Hippocampal formation (tissue), 2 donors: ENCODE data around the gene IRF2BPL.
A peak's percentile ranks its signal among the peaks of the same experiment; 100 is the strongest.

ENCODE experiments used
- DNase-seq, 2 donors: peaks; one replicate each; lab custom pipeline; 2025; lab: John Stamatoyannopoulos, UW

Gene IRF2BPL

DNA sequence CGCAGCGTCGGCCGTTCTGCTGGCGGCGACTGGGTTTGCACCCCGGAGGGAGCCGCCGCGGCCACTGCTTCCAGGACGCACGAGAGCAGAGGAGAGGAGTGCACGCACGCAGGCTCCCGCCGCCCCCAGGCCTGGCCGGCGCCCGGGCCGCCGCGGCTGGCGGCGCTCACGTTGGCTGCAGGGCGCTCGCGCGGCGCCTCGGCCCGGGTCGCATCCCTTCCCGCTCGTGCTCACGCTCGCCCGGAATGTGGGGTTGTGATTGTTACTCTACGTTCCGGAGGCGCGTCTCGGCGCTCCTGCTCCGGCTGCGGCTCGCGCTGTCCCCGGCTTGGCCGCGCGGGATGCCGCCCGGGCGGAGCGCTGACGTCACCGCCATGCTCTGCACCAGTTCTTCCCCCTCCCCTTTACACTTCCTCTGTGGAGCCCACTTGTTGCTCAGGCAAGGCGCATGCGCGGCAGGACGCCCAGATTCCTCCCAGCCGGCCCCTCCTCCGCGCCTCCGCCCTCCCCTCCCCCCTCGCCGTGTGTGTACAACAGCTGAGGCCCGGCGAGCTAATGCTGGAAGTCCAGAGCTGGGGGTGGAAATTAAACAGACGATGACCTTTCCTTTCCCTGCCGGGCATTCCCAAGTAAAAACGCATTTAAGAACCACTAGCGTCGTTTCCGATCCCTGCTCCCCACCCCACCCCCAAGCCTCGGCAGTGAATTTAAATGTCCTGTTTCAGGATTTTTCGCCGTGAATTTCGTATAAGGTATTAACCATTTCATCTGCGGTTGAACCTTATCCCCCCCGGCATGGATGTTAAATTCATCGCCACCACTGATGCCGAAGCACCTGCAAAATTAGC lies at the start of gene IRF2BPL:
IRF2BPL (minus strand) TSS at position 325 of the 848 bp plus-strand sequence. CDS start 916 bp downstream, outside the sequence.
- peak; percentile 97 to 98 for DNase-seq

DNA sequence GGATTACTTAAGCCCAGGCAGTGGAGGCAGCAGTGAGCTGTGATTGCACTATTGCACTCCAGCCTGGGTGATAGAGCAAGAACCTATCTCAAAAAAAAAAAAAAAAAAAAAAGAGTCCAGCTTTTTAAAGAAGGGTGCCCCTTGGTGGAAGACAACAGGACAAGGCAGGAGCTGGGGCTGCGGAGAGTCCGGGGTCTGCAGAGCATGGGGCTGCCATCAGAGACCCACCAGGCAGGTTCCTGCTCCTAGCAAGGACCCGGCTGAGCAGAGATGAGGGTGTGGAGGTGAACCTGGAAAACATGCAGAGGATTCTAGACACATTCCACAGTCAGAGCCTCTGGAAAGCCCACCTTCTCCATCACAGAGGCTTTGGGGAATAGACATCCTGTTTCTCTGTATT lies 48.5 kb upstream of the IRF2BPL start:
- no peak for DNase-seq

DNA sequence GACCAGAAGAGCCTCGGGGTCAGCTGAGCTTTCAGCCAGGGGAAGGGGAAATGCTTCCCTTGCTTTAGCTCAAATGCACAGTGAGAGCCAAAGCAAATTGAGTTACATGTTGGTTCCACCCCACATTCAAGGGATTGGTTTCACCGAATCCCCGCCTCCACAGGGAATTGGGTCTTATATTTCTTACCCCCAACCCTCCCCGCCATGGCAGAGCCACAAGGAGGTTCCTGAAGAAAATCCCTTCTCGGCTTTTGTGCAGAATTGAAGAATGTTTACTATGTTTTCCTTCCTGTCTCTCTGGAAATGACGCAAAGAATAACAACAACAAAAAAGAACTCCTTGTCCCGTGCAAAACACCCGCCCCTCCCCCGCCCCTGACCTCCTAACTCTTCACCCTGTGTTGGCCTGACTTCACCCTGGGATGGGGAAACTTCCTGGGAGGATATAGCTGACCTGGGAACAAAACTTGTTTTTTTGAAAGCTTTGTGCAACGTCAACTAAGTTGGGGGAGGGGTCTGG lies 47.7 kb upstream of the IRF2BPL start:
- DNase-seq, result no peak

DNA sequence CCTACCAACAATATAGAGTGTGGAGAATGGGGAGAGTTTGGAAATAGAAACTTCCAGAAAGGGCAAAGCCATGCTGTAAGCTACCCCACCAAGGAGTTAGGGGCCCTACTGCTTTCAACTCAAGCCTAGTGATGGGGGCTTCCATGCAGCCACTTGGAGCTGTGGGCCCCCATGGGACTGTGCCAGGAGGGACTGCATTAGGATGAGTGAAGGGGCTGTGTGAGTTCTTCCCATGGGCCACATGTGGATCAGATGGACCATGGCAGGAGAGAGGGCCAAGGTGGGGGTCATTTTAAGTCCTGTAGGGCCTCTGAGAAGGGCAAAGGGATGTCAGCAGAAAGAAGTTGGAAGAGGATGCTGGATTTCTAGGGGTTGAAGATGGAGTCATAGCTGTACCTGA lies 46.5 kb upstream of the IRF2BPL start:
- DNase-seq, result no peak

DNA sequence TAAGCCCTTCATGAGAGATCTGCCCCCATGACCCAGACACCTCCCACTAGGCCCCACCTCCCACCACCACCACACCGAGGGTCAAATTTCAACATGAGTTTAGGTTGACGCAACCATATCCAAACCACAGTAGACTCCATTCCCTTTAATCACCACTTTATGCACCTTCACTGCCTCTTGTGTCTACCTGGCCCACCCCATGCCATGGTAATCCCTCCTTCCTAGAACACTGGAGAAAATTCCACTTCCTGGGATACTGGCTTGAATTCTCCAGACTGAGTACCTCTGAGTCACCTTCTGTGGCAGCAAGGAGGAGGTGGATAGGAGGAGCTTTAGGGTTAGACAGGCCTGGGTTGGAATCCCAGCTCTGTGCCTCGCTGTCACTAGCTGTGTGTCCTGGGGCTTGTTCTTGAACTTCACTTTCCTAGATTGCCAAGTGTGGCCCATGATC lies 43.5 kb upstream of the IRF2BPL start:
- no peak for DNase-seq

DNA sequence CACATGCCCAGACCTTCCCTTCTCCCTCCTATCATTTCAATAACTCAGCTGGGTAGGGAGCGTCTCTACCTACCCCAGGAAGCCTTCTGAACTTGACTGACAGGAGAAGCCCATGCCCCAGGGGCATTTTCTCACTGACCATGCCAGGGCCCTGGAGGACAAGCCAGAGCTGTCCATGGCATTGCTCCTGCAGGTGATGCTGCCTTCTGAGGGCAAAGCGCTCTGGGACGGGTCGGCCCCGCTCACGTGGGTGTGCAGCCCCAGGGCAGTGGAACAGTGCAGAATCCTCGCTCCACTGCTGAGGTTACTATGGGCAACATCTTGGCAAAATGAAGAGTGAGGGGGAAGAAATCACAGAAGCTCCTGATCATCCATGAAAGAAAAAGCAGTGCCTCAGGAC lies 41.0 kb upstream of the IRF2BPL start:
- no peak for DNase-seq

DNA sequence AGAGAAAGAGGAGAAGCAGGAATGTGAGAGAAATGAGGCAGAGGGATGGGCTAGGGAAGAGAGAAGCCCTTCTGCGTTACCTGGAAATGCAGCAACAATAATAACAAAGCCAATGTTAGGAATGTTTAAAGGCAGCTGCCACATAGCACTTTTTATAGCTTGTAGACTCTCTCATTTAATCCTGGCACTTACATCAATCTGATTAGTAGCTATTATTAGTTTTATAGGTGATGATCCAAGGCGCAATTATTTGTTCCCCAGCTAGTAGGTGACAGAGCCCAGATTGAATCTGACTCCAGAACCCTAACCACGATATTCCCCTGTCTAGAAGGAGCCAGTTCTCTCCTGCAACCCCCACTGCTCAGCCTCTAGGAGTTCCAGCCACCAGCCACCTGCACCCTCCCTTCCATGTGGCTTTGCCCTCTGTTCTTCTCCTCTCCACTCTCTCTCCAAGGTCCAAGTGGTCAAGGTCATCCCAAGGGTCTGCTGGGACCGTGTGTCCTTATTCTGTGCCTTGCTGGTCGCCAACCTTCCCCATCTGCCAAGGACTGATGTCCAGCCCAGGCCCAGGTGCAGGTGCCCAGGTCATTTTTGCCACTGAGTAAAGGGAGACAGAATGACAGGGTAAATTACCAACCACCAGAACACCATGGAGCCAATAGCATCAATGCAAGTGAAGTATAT lies 40.2 kb upstream of the IRF2BPL start:
- DNase-seq, result no peak

DNA sequence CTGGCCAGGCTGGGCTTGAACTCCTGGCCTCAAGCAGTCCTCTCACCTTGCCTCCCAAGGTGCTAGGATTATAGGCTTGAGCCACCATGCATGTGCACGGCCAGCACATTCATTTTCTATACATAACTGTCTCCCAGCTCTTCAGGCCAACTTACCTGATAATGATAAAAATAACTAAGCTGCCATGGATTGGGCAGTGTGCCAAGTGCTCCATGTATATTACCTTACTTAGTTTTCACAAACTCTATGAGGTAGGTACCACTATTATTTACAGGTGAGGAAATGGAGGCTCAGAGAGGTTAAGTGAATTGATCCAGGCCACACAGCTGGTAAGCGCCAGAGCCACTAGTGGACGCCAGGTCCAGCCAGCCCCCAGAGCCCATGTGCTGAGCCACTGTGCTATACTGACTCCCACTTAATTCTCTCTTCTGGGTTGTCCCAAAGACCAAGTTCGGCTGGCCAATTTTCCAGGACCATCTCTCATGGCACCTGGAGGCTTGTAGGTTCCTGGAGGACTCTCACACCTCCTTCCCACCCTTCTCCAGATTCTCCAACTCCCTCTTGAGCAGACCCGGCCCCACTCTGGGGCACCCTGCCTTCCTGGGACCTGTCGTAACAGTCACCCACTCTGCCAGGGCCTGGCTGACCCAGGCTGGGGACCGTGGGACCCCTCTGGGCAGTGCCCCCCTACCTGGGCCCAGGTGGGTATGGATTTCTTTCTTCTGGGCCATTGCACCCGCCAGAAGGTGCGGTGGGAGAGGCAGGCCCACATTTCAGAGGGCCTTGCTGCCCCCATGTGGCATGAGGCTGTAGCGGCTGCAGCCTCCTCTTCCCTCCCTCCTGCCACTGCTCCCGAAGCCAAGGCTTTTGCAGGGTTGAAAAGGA lies 39.4 kb upstream of the IRF2BPL start:
- DNase-seq, result peak; percentile 64 to 67

DNA sequence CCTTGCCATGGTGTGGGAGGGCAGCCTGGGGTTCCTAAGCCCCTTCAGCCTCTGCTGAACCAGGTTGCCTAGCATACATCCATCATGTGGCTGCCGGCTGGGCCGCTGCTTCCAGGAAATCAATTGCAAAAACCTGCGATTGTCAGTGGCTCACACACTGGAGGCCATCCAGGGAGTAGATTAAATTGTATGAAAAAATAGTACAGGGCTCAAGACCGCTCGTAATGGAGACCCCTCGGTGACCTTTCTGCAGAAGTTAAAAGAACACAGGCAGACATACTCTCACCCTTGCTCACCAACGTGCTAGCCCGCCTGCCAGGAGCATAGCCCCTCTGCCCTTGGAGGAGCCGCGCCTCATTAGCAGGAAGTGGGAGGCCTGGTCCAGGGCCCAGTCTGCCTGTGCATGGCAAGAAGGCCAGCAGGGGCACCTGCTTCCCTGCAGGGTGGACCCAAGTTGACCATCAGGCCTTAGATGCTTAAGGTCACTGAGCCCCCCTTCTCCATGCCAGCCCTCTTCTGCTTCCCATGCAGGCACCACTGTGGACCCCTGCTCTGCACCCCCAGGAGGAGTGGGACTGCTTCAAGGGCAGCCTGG lies 38.2 kb upstream of the IRF2BPL start:
- no peak for DNase-seq

DNA sequence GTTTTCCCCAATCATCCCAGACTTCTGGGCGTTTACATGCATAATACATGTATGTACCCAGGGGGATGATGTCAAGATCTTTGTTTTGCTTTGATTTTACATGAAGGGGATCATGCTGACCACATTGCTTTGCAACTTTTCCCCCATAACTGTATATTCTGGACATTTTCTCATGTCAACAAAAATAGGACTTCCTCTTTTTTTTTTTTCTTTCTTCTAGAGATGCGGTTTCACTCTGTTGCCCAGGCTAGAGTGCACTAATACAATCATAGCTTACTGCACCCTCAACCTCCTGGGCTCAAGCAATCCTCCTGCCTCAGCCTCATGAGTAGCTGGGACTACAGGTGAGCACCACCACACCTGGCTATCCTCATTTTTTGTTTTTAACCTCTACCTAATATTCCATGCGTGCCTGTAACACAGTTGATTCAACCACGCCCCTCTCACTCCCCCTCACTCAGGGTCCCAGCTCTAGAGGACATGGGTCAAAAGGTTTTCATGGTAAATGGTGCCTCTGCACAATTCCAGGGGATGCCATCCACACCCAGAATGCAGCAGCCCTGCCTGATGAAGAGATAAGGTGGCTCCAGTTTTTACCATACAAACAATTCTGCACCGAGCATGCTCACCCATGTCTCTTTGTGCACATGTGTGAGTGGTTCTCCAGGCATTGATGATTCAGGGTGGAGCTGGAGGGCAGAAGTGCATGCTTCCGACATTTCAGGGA lies 37.5 kb upstream of the IRF2BPL start:
- DNase-seq, result no peak

DNA sequence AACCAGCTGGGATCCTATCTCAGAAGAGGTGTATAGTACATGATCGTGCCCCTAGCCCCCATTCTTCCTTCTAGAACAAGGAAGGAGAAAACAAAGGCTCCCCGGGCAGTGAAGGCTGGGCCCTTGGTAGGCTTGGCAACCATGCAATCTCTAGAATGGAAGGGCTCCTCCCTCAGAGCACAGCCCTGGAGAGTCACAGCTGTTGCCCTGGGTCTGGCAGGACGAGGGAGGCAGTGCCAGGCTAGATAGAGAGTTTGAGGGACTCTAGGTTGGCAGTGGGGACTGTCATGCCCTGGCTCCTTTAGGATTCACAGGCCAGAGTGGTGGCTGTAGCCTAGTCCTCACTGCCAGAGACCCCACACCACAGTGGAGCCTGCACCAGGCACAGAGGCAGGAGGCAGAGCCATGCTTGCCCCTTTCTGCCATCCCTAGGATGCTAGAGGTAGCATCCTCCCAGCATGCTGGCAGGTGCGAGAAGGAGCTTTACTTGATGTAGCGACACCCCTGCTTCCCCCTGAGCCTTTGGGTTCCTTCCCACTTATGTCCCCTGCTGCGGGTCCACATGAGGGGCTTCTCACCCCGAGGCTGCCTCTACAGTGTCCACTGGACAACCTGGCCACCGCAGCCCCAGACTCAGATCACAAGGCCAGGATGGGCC lies 36.1 kb upstream of the IRF2BPL start:
- no peak for DNase-seq

DNA sequence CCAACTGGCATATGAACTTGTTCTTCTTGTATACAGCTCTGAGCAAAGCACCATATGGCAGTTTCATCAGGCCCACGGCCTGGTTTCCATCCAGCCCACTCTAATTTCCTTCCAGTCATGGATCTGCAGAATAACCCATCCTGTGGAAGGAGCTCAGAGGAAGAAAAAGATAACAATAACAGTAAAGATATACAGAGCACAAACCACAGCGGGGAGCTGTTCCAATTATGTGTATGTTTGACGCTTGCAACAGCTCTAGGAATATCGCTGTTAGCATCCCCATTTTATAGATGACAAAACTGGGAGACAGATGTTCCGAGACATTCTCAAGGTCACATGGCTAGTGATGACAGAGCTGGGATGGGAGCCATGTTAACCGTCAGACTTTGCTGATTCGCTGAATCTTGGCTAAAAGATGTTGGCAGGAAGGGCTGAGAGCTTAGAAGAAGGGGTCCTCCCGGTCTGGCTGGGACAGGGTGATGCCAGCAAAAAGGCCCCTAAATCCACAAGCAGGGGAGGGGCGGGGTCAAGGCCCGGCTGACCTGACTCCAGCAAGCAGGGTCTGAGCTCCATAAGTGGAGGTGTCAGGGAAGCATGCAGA lies 35.2 kb upstream of the IRF2BPL start:
- no peak for DNase-seq

DNA sequence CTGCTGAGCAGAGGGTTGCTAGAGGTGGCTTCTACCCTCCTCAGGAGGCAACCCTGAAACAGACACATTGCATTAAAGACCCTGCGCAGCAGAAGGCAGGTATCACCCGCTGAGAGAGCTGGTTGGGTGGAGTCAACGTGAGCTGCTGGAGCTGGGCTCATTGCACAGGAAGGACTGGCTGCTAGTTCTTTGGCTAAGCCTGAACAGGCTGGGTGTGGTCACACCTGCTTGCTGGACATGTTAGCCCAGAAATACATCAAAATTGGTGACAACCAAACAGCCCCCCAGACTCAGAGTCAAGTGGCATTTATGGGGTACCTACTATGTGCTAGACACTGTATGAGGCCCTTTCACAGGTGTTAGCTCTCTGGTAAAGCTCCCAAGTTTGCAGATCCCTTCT lies 33.8 kb upstream of the IRF2BPL start:
- no peak for DNase-seq

DNA sequence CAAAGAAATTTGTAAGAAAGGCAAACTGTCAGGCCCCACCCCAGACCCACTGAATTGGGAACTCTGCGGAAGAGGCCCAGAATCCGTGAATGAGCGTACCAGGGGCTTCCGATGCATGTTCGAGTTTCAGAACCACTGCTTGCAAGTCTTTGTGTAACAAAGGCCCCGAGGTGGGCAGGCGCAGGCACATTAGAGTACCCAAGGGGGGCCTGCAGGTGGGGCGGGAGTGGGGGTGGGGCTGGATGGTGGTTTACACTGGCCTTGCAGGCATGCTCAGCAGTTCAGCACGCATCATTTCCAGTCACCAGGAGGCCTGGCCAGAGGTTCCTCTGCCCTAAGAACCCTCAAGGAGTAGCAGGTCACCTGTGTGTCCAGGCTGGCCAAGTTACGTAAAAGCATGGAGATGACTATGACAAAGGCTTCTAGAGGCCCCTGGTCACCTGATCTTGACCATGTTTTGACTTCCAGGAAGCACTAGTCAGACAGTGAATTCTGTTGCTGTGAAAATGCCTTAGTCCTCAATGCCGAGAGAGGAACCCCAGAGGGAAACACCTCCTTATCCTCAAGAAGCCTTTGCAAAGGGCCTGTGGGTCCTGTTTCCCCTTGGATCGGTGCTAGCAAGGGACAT lies 33.2 kb upstream of the IRF2BPL start:
- no peak for DNase-seq

DNA sequence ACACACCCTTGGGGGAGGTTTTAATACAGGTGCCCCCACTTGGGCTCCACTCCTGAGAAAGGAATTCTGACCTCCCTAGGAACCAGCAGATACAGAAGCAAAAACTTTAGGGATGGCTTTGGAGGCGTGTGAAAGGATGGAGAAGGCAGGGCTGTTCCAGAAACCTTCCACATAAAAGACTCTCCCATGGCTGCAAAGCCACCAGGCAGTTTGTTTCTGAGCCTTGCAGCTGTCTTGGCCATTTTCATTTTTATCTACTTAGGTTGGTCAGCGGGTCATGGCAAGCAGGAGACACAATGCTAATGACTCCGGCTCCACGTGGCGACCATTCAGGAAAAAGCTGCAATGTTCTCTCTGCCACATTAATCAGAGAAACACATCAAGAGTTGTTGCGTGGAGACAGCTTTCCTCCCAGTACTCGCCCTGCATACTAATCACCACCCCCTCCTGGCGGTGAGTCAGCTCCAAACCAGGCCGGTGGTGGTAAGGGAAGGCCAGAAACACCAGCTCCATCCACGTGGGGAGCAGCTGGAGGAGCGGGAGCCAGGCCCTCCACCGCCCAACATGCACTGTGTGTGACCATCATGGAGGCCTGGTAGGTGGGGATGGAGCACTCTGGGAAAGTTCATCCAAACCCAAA lies 30.9 kb upstream of the IRF2BPL start:
- peak; percentile 66 to 71 for DNase-seq

DNA sequence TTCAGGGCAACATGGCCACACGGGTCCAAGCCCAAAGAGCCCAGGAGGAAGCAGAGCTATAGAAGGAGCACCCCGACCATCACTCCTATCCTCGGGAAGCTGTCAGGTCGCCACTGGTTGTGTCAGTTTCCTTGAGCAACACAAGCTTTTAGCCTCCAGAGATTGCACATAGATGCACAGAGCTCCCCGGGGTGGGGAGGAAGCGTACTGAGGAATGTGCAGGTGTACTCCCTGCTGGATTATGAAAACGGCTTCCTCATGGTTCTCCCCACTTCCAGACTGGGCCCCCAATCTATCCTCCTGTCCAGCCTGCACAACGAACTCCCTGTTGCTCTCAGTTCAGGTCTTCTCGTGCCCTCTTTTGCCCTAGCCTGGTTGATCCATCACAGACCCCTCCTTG lies 30.3 kb upstream of the IRF2BPL start:
- no peak for DNase-seq

DNA sequence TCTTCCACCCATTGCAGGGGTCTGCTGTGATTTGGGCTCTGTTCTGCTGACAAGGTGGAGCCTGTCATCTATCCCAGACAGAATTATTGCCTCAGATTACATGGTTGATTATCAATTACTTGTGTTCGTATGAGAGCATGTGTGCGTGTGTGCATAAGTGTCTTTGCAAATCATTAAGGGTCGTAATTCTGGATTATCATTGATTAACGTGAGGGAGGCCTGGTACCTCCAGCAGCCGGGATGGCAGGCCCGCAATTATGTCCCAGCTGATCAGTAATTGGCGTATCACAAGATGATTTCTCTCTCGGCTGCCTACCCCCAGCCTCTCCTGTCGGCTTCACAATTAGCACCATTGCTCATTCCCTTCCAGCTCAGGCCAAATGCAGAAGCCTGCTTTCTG lies 29.6 kb upstream of the IRF2BPL start:
- DNase-seq, result no peak

DNA sequence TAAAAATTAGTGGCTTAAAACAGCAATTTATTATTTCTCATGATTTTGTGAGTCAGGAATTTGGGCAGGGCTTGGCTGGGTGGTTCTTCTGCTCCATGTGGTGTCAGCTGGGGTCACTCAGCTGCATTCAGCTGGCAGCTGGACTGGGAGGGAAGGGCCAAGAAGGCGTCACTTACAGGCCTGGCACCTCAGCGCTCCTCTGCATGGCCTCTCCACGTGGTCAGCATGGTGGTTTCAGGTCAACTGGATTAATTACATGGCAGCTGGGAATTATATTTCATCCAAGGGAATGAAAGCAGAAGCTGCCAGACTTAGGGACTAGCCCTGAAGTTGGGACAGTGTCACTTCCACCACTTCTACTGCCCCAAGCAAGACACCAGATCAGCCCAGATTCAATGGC lies 27.5 kb upstream of the IRF2BPL start:
- DNase-seq, result no peak

DNA sequence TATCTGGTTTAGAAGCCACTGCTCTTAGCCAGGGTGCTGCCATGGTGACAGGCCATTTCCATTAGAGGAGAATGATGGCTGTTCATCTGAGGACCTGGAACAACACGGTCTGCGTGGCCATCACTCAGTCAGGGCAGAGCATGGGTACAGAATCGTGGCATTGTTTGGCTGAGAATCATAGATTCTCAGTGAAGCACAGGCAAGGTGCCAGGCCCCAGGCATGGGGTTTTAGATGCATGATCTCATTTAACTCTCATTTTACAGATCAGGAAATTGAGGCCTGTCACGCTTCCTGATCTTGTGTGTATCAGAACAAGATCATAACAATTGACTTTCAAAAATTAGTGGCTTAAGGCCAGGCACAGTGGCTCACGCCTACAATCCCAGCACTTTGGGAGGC lies 26.8 kb upstream of the IRF2BPL start:
- DNase-seq, result peak in 1 of 2 donors; percentile 38
